Stimulated activated CD8-positive, alpha-beta memory T cell treated with anti-CD3 and anti-CD28 coated beads, Interleukin-4, amount 100 ng/mL, for 24 hours (primary cell): ENCODE measurements around the gene C1orf87.

Source experiments
- DNase-seq: peaks from one replicate; pipeline ENCODE4 v3.0.0-alpha.2; 2020; ENCODE audit warnings: low read depth

Gene C1orf87, protein sequence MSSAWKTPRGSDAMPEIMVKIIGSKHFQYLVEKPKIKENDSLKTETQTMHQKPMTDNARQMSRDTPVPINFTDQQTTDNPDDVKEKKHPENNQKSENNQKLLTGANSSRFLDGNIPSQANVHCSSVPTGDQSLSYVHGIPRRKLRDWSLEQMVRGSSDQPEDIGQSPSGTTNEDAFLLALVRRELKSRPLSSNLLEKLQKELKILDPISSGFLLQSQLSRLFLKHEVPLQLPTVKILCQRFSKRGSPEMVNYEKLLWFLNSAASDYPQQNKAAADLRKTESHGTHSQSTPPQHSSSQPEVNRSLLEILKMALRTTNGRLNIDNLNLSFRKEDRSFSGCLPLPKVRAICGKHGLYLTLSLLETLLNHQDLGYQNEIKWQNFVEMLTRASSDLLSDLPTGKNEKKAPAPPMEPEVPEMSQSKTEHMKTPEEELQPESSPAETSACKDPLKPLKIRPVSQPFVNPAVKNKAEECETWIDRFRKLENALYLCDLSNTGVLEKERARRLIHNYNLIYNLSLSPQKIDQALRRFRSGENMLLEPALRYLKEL

DNA sequence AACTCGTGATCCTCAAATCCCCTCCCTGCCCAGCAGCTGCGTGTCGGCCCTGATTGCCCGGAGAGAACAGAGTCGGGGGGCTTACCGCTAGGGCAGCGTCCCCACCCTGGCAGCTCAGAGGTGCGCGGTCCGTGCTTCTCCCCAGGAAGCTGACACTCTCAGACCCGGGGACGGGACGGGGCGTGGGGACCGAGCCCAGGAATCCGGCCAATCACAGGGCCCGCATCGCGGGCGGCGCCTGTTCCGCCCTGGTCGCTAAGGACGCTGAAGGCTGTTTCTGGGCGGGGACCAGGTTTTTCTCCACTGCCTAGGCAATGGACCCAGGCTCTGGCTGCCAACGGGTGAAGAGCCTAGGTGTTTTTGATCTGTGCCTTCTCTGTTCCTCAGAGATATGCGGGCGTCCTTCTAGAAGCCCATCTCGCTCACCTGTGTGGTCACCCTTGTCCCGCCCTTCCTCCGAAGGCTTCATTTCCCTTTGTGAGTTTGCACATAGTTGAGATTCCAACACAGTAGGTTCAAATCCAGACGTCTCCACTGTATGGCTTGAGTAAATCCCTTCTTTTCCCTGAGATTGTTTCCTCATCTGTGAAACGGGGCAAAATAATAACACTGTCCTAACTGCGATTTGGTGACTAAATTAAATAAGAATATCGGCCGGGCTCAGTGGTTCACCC lies at the start of gene C1orf87:
Gene C1orf87 (minus strand): TSS at position 166 of the 674 bp plus-strand sequence. CDS start 1,127 bp downstream, outside the sequence.
- no peak for DNase-seq

DNA sequence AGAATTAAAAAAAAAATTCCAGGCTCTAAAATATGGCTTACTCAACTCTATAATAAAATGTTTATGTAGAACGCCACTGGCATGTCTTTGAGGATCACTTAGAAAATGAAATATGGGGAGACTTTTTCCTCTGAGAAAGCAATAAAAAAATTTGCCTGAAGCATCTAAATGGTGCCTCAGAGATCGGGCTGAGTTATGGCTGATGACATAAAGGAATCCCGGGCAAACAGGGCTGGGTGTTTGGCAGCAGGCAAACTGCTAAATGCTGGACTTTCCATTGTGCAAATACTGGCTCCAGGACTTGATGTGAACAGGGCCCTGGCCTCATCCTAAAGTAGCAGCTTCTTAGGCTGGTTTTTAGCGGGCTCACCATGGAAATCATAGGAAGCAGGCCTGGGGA lies 44.5 kb upstream of the C1orf87 start:
- DNase-seq, result no peak

DNA sequence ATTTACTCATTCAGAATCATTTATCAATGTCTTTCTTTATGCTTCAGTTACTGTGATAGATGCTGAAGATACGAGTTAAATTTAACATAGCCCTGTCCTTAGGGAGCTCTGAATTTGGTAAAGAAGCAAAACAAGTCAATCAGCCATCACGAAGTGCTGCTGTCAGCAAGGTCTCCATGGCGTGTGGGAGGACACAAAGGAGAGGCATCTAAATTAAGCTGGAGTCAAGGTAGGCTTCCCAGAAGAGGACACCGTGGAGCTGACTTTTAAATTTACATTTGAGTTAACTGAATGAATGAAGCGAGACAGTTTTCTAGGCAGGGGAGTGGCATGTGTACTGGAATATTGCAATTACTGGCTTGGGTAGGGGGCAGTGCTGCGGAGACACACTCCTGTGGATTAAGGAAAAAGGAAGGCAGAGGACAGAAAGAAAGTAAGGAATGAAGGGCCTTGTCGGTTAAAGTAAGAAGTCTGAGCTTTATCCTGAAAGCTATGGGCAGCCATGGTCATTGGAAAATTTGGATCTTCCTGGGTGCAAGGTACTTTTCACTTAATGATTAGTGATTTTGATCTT lies 41.3 kb upstream of the C1orf87 start:
- no peak for DNase-seq

DNA sequence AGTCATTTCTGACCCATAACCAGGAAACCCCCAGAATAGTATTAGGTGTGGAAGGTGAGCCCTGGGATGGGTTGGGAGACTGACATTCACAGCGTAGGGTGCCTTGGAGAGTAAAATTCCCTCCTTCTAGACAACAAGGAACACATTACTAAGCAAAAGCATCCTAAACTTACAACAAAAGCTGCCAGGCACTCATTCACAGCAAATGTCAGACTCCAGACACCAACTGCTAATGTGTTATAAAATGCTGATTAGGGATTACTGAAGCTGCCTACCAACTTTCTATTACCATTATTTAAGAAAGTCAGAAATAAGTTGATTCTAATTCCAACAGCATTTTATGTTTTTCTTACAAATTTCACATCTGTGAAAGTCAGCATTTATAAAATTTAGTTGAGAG lies 40.0 kb upstream of the C1orf87 start:
- no peak for DNase-seq

DNA sequence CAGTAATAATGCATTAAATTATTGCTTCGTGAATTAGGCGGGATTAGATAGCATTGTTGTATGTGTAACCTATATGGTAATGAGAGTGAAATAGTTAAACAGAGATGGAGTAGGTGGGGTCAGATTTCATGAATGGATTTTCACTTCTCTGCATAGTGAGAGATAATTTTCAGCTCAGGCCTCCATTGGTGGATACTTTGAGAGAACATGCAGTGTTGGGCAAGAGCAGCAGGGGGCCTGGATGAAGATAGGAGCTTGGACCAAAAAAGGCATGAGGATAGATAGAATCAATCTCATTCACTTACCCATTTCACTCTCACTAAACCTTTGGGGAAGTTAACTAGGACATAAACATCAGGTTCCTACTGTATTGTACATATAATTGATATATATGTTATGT lies 39.5 kb upstream of the C1orf87 start:
- DNase-seq, result no peak

DNA sequence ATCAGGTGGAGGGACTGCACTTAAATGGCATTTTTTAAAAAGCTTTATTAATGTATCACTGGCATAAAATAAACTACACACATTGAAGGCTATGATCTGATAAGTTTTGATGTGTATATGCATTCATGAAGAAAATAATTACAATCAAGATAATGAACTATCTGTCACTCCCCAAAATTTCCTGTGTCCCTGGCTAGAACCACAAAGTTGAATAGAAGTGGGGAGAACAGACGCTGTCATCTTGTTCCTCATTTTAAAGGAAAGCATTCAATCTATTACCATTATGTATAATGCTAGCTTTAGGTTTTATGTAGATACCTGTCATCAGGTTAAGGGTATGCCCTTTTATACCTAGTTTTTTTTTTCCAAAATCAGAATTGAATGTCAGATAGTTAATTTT lies 38.1 kb upstream of the C1orf87 start:
- DNase-seq, result no peak

DNA sequence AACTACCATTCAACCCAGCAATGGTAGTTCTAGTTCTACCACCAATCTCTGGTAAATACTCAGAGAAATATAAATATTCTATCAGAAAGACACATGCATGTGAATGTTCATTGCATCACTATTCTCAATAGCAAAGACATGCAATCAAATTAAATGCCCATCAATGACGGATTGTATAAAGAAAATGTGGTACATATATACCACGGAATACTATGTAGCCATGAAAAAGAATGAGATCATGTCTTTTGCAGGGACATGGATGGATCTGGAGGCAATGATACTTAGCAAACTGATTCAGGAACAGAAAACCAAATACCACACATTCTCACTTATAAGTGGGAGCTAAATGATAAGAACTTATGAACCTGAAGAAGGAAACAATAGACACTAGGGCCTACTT lies 37.5 kb upstream of the C1orf87 start:
- DNase-seq, result no peak

DNA sequence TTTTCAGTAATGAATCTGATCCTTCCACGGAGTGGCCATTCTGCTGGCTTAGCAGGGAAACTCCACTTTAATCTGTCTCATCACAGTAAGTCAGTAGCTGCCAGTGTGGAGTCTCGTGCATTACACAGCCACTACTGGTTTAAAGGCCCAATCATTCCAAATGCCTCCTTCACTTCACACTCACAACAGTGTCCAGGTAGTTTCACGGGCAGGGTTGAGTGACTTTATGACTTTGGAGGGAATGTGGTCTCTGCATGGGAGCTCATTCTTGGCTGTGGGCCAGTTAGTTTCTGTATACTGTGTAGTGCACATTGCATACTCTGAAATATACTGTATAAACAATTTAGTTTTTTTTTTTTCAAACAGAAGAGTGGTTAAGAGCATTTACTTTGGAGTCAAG lies 34.6 kb upstream of the C1orf87 start:
- no peak for DNase-seq

DNA sequence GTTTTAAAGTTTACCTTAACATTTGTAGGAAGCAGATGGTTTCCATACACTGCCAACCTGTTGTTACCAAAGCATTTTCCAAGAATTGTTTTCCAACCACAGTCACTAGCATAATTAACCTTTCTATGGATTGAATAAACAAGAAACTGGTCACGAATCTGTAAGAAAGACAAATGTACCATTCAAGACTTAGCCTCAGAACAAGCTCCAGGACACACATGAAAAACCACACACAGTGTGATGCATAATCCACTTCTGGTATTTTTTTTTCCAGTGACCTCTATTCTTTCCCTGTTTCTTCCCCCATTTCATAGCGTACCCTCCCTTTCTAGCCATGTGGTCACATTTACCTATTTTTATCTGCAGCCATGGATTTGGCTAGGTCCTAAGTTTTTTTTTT lies 29.6 kb upstream of the C1orf87 start:
- no peak for DNase-seq

DNA sequence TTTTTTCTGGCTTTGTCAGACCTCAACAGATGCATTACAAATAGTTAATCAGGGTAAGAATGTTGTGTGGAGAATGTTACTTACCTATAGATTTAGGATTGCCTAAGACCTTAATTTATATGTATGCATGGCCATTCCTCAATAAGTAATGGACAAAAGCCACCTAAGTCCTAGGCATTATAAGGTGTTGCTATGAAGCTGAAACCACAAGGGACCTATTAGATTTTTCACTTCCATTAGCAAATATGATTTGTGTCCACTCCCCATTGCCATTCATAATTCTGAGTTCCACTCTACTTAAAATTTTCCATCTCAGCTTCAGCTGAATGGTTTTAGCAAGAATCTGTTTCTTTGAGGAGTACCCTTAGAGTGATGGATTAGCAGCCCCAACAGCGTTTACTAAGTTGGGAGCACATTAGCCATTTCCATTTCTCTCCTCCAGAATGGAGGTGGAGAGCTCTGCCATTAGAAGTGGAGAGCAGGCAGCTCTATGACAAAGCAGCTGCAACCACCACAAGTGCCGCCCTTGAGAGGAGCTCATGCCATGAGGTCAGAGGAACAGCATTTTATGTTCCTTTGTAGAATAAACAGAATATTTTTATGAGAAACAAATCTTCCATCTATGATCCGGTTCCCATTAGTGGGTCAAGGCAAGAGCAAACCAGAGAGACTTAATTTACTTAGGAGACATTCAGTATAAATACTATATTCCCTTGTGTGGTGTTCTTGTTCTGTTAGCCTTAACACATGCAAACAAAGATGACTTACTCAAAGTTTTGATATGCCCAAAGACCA lies 28.9 kb upstream of the C1orf87 start:
- no peak for DNase-seq

DNA sequence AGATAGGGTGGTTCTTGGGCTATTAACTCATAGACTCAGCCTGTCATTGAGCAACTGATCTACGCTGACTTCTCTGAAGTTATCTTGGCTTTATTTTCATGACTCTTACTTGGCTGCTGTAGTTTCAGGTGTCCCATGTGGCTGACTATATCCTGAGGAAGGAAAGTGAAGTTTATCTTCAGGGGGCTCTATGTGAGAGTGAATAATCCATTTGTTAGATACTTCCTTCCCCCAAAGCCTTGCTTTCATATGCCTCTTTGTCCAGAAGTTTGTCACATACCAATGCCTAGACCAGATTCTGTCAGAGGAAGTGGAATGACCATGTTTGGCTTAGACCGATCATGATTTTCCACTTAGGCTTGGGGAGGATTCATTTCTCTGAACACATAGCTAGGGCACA lies 27.9 kb upstream of the C1orf87 start:
- no peak for DNase-seq

DNA sequence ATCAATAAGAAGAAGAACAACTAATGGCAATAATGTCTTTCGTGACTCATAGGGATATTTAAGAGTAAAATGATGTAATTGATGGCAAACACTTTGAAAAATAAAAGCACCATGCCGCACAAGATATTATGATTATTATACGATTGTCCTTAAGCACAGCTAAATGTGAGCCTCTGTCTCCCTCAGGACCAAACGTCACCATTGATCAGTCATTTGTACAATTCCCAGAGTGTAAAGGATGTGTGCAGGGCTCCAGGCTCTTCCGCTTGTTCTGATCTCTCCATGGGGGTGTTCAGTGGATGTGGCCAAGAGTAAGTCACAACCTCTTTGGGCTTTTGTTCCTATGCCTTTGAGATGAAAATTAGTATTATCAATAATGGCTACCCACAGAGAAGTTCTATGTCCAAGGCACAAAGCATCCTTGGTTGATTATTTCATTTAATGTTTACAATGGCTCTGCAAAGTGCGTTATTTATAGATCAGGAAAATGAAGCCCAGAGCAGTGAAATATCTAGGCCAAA lies 17.7 kb upstream of the C1orf87 start:
- no peak for DNase-seq

DNA sequence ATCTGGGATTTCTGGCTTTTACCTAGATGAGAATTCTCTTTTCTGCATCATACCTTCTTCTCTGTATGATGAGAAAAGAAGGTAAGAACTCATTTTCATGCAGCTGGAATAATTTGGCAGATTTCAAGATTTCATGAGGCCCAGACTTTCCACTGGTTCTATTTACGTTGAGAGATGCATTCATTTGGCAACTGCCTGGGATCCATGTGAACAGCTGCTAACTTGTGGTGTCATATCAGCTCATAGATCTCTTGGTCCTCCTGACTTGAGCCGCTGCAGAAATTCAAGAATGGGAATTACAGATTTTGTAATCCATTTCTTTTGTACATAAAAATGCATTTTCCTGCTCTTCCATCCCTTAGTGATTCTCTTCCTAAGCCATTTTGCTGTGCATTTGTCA lies 17.1 kb upstream of the C1orf87 start:
- DNase-seq, result no peak

DNA sequence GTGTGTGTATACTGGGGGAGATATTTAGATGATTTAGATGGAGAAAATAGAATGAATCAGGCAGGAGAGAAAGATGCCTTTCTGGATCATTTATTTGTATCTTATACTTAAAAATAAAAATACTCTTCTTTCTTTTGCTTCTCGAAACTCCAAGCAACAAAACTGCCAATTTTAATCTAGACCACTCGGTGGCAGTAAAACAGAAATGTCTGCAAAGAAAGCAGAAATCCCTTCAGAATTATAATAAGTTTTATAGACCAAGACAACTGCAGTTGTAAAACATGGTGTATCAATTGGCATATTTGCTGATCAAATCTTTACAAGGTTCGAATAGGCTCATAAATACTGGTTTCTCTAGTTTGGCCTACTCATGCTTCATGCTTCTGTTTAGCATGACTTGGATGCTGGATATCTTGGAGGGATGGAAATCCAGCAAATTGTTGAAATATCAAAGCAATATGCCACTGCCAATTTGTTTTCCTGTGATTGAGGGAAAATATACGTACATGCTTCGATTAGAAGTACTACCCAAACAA lies 15.1 kb upstream of the C1orf87 start:
- DNase-seq, result no peak

DNA sequence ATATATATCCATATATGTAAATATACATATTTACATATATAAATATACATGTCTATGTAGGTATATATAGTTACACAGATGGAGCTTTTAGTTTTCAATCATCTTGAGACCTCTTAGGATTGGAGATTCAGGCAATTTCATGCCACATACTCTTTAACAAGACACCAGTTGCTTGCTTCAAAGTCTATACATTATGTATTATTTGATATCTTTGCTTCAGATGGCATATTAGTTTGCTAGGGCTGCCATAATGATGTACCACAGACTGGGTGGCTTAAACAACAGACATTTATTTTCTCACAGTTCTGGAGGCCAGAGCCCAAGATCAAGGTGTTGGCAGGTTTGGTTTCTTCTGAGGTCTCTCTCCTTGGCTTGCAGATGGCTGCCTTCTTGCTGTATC lies 14.1 kb upstream of the C1orf87 start:
- DNase-seq, result no peak

DNA sequence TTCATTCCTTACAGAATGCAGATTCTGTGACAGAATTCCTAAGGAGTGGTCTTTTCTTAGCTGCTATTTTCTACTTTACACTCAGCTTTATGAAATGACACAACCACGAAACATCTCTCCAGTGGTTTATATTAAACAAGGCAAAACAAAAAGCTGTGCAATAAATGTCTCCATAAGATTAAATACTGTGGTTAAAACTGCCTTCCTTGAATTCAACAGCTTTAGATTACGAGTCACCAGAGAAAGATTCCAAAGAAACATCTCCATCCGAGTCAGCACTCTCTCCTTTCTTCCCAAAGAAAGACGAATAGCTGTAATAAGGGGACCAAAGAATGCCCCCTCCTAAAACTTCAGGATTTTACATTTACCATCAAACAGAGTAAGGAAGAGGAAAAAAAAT lies 4.6 kb upstream of the C1orf87 start:
- no peak for DNase-seq

DNA sequence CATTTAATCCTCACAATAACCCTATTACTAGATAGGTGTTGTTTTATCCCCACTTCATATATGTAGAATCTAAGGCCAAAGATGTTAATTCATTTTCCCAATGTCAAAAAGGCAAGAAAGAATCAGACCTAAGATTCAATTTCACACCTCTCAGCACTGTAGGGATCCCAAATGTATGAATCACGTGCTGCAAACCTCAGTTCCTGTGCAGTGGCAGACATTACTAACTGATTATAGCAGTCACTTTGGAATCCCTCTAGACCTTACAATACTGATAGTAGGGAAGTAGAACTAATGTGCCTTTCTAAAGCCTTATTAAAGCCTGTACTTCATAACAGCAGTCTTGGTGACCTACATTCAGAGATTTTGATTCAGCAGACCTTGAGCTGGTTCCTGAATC lies 2.3 kb downstream of the C1orf87 start:
- DNase-seq, result no peak

DNA sequence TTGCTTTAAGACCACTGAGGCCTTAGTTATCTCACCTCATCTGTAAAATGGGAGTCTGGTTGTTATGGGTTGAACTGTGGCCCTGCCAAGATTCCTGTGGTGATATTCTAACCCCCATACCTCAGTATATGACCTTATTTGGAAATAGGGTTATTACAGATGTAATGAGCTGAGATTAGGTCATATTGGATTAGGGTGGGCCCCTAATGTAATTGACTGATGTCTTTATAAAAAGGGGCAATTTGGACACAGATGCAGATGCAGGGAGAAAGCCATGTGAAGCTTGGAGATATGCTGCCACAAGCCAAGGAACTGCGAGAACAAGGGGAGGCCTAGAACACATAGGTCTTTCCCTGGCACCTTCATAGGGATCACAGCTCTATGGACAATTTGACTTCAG lies 3.9 kb downstream of the C1orf87 start:
- DNase-seq, result no peak

DNA sequence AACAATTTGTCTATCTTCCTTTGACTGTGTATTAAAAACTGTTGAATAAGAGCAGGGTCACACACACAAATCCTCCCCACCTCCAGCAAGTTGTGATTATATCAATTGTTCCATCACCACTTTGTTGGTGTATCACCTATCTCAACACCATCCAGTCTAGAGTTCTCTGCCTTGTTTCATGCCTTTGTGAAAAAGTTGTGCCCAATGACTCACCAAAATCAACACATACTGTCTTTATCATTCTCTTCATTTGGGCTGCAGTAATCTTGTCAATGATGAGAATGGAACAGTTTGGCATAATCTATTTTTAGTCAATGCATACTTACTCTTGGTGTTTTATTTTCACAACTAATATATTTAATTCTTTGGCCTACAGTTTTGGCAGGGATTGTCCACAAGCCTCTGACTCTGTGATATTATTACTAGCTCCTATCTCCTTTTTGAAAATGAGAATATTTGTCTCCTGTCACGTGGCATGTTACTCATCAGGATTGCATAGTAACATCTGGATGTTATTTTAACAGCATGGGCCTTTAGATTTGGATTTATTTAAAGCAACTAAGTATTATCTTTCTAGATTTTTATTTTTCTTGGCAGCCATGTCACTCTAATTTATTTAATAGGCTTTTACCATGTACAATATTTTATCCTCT lies 5.1 kb downstream of the C1orf87 start:
- no peak for DNase-seq

DNA sequence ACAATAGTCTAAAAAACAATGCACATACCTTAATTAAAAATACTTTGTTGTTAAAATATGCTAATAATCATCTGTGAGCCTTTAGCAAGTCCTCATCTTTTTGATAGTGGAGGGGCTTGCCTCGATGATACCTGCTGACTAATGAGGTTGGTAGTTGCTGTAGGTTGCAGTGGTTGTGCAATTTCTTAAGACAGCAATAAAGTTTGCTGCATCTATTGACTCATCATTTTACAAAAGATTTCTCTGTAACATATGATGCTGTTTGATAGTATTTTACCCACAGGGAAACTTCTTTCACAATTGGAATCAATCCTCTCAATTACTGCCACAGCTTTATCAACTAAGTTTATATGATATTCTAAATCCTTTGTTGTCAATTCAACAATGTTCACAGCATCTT lies 7.6 kb downstream of the C1orf87 start:
- no peak for DNase-seq

DNA sequence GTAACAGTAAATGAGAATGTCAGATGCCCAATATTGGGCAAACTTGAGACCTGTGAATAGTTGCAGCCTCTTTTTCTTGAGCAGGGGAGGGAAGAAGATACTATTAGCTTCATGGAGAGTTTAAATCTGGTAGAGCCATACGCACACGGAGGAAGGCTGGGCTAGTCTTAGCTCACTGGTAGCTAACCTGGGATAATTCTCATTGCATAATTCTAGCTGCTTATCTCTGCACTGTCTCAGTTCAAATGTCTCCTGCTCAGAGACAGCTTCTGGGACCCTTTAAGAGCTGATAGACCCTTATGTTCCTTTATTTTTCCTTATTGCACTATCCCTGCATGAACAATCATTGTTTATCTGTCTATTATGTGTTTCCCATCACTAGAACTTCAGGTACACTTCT lies 8.4 kb downstream of the C1orf87 start:
- DNase-seq, result no peak
